ENCODE measurements around the gene PCBP3.

GRCh38 chr21:45889961-45890360 is 246.4 kb downstream of the PCBP3 start:
- TF ChIP-seq CTCF (IDR thresholded peaks at IDR 0.05; ENCODE audit: control extremely low read depth in 1 of 3, insufficient read depth in 1 of 3, low read depth in 1 of 3, low read length in 3 of 3) (no peak), POLR2A (IDR thresholded peaks at IDR 0.05; ENCODE audit: control extremely low read depth in 1 of 2, low read depth in 2 of 2, low read length in 2 of 2) (no peak), EP300 (IDR thresholded peaks at IDR 0.05; ENCODE audit: borderline replicate concordance in 1 of 2, low read depth in 2 of 2, low read length in 2 of 2) (no peak), RFX5 (IDR thresholded peaks at IDR 0.05; ENCODE audit: borderline replicate concordance, low read depth, low read length) (no peak), ZNF274 (IDR thresholded peaks at IDR 0.05; ENCODE audit: borderline replicate concordance, extremely low read depth, low read length) (no peak), GTF2F1 (IDR thresholded peaks at IDR 0.05; ENCODE audit: borderline replicate concordance, low read depth, low read length) (no peak), PHF8 (conservative IDR thresholded peaks at IDR 0.05; ENCODE audit: low read depth, low read length) (no peak), POU5F1 (IDR thresholded peaks at IDR 0.05; ENCODE audit: low read depth, low read length) (no peak), CHD1 (IDR thresholded peaks at IDR 0.05; ENCODE audit: low read depth, low read length) (no peak), CREB1 (IDR thresholded peaks at IDR 0.05) (no peak)
- TF ChIP-seq, protein P1, sequence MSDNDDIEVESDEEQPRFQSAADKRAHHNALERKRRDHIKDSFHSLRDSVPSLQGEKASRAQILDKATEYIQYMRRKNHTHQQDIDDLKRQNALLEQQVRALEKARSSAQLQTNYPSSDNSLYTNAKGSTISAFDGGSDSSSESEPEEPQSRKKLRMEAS (IDR thresholded peaks at IDR 0.05) = no peak
- TF ChIP-seq, protein P2, sequence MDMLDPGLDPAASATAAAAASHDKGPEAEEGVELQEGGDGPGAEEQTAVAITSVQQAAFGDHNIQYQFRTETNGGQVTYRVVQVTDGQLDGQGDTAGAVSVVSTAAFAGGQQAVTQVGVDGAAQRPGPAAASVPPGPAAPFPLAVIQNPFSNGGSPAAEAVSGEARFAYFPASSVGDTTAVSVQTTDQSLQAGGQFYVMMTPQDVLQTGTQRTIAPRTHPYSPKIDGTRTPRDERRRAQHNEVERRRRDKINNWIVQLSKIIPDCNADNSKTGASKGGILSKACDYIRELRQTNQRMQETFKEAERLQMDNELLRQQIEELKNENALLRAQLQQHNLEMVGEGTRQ (IDR thresholded peaks at IDR 0.05; ENCODE audit: low read length) = no peak
